Measurements from ENCODE around the gene ODC1. TPM values are rescaled to one million over a fixed set of nuclear protein-coding genes. Genes with fewer than 3 reads are reported as not detected.

ODC1 gene
- total and polyA plus RNA-seq, 2 of the 4 experiments (the other 2 are of a cell fraction) = 117 to 204 TPM

DNA sequence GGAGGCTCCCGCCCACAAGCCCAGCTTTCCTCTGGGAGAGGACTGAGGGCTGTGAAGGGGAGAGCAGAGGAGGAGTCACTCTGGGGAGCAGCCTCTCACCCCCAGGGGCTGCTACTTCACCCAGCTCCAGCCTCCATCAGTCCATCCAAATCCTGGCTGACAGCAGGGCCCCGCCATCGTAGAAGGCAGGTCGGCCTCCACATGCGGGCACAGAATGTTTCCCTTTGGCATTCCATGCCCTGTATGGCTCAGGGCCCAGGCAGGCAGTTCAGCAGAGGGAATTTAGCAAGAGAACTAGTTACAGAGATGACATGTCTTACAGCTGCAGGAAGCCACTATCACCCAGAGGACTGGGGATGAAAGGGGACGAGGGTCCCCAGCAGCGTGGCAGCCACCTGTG is 6.4 kb upstream of the ODC1 start:
- H3K56ac ChIP-seq (ENCODE audit: extremely low read depth, insufficient read depth, low read length) = no peak overlapping the region
- no peak overlapping the region for H2BK5ac ChIP-seq (ENCODE audit: low read depth, low read length, poor library complexity, severe bottlenecking)
- no peak overlapping the region for H3K18ac ChIP-seq (ENCODE audit: low read depth, low read length)
- H3K9me3 ChIP-seq (ENCODE audit: control insufficient read depth, insufficient read depth, low read length) = no peaks in the 10 kb centered on the region
- BruUV-seq (replicated peaks) = no TSS peak
- no peaks in the 10 kb centered on the region for H3K36me3 ChIP-seq (ENCODE audit: control insufficient read depth, insufficient read depth, low read length)
- no peak overlapping the region for H2BK120ac ChIP-seq (ENCODE audit: low read depth, low read length)
- no peak overlapping the region for H3K4ac ChIP-seq (ENCODE audit: low read depth, low read length)
- H4K91ac ChIP-seq (ENCODE audit: insufficient read depth, low read depth, low read length) = no peak overlapping the region
- WGBS, 2 experiments (ENCODE audit: extremely low coverage in 2 of 2, insufficient read length in 1 of 2) = no CpG with 5 or more reads among the region's 7 CpGs
- H3K4me1 ChIP-seq (ENCODE audit: control insufficient read depth, insufficient read depth, low read length) = peaks cover 7% of the 10 kb centered on the region
- no peak overlapping the region for H3K14ac ChIP-seq (replicated peaks; ENCODE audit: low read depth, low read length)
- H4K20me1 ChIP-seq (ENCODE audit: insufficient read depth, low read length) = no peaks in the 10 kb centered on the region
- no peak overlapping the region for H3K9ac ChIP-seq (ENCODE audit: low read depth, low read length)
- ATAC-seq (ENCODE audit: low read depth) = peak; percentile 43
- H3K9me1 ChIP-seq (ENCODE audit: insufficient read depth, low read length) = peaks cover 5% of the 10 kb centered on the region
- ChIA-PET POLR2A (ENCODE audit: unreplicated experiment) (no interaction called here), CTCF (no interaction called here)
- no peak overlapping the region for H4K8ac ChIP-seq (ENCODE audit: low read depth in 2 of 2, low read length in 2 of 2)
- H3K4me2 ChIP-seq (ENCODE audit: low read depth, low read length) = no peak overlapping the region
- no peak overlapping the region for H2BK15ac ChIP-seq (ENCODE audit: low read depth, low read length)
- H2AK9ac ChIP-seq (replicated peaks; ENCODE audit: low read depth, low read length, poor library complexity) = no peak overlapping the region
- dilution Hi-C loops (cut with HindIII; ENCODE audit: low sequenced_read_pairs, unreplicated experiment) = no loop called here
- no peak overlapping the region for H2BK20ac ChIP-seq (ENCODE audit: low read depth, low read length)
- no peak for DNase-seq
- in situ Hi-C loops (cut with MboI; ENCODE audit: low sequenced_read_pairs) = no loop called here
- H3K27me3 ChIP-seq (ENCODE audit: control insufficient read depth, insufficient read depth, low read length) = peaks cover 3% of the 10 kb centered on the region; the same call in 1 of the 2 replicates
- intact Hi-C loops (cut with micrococcal nuclease) = no loop called here
- H3K79me1 ChIP-seq (ENCODE audit: low read depth in 1 of 2, low read length in 2 of 2) = peaks cover 0 to 3% of the 10 kb centered on the region in 2 experiments; a peak in 1 of 4 replicates
- H3K4me3 ChIP-seq (ENCODE audit: insufficient read depth, low read depth, low read length) = no peak overlapping the region
- no peak overlapping the region for H4K5ac ChIP-seq (ENCODE audit: low read depth, low read length)
- no peak for TF ChIP-seq RAD21 (IDR thresholded peaks at IDR 0.05; ENCODE audit: low read length)
- TF ChIP-seq POLR2A (IDR thresholded peaks at IDR 0.05; ENCODE audit: low read depth, low read length) = no peak
- TF ChIP-seq CHD1 (IDR thresholded peaks at IDR 0.05; ENCODE audit: low read depth, low read length) = no peak
- no peak for TF ChIP-seq MXI1 (IDR thresholded peaks at IDR 0.05; ENCODE audit: borderline replicate concordance, low read depth, low read length)
- TF ChIP-seq, protein P1, sequence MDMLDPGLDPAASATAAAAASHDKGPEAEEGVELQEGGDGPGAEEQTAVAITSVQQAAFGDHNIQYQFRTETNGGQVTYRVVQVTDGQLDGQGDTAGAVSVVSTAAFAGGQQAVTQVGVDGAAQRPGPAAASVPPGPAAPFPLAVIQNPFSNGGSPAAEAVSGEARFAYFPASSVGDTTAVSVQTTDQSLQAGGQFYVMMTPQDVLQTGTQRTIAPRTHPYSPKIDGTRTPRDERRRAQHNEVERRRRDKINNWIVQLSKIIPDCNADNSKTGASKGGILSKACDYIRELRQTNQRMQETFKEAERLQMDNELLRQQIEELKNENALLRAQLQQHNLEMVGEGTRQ (IDR thresholded peaks at IDR 0.05; ENCODE audit: low read depth, low read length) = no peak
- TF ChIP-seq NFE2L2 (IDR thresholded peaks at IDR 0.05; ENCODE audit: low read depth, low read length) = no peak
- TF ChIP-seq BHLHE40 (IDR thresholded peaks at IDR 0.05; ENCODE audit: low read depth, low read length) = no peak
- TF ChIP-seq SMC3 (IDR thresholded peaks at IDR 0.05; ENCODE audit: low read depth, low read length) = no peak
- H2AK5ac ChIP-seq (ENCODE audit: low read depth, low read length) = no peak overlapping the region
- no peak overlapping the region for H3K27ac ChIP-seq (ENCODE audit: insufficient read depth, low read length)
- H3K23ac ChIP-seq (ENCODE audit: low read depth, low read length) = no peak overlapping the region
- no peak overlapping the region for H2AFZ ChIP-seq (replicated peaks; ENCODE audit: low read length, poor library complexity)

All from IMR-90 (cell line).